K562 (cell line): ENCODE results near the gene ANTKMT. TPM values are rescaled to one million over a fixed set of nuclear protein-coding genes. Genes with fewer than 3 reads are reported as not detected.
A peak's percentile ranks its signal among the peaks of the same experiment; 100 is the strongest.

Experiments
- BRF1 ChIP-seq: IDR thresholded peaks from 3 replicates; pipeline ENCODE4 v1.6.1; 2011; ENCODE audit warnings: borderline replicate concordance, mild to moderate bottlenecking; ENCODE audit not compliant: insufficient read length; ENCODE audit errors: extremely low read depth
- CBFA2T3 ChIP-seq: fragments of 450-650 bp; IDR thresholded peaks from 2 replicates; pipeline ENCODE4 v1.6.1; 2017
- CREB1 ChIP-seq, 2 experiments: sonication (generic) in 1 of 2; formaldehyde crosslinking in 1 of 2; IDR thresholded peaks; 2 replicates each; pipeline versions ENCODE4 v1.6.1 to v1.8.0; 2012 to 2022; ENCODE audit warnings: inconsistent platforms in 1 of 2, mild to moderate bottlenecking in 1 of 2, missing genetic modification reagents in 1 of 2, moderate library complexity in 1 of 2
- ESRRB ChIP-seq: fragments of 250-450 bp; sonication (Bioruptor Pico); IDR thresholded peaks from 2 replicates; pipeline ENCODE4 v1.5.0; 2020; ENCODE audit warnings: mild to moderate bottlenecking, moderate library complexity, borderline replicate concordance
- FOXJ3 ChIP-seq: sonication (generic); formaldehyde crosslinking; IDR thresholded peaks from 2 replicates; pipeline ENCODE4 v1.4.0; 2020; ENCODE audit warnings: mild to moderate bottlenecking, missing genetic modification reagents
- GABPA ChIP-seq: fragments of 200-800 bp; sonication (Bioruptor generic); conservative IDR thresholded peaks from 2 replicates; pipeline ENCODE4 v1.6.1; 2016; ENCODE audit warnings: low read depth, missing genetic modification characterization, missing compliant biosample characterization
- GATAD2B ChIP-seq: fragments of 450-650 bp; IDR thresholded peaks from 2 replicates; pipeline ENCODE4 v1.6.1; 2017; ENCODE audit warnings: mild to moderate bottlenecking, borderline replicate concordance
- HDGF ChIP-seq: fragments of 450-650 bp; IDR thresholded peaks from 2 replicates; pipeline ENCODE4 v1.6.1; 2016
- MTF1 ChIP-seq: fragments of 250-450 bp; sonication (Bioruptor Pico); IDR thresholded peaks from 2 replicates; pipeline ENCODE4 v1.9.0; 2021; ENCODE audit warnings: moderate library complexity, mild to moderate bottlenecking, inconsistent platforms, borderline replicate concordance
- PML ChIP-seq: IDR thresholded peaks from 2 replicates; pipeline ENCODE4 v1.6.1; 2012; ENCODE audit warnings: low read length, inconsistent platforms
- POLR2AphosphoS5 ChIP-seq: IDR thresholded peaks from 2 replicates; pipeline ENCODE4 v1.6.1; 2011; ENCODE audit warnings: mild to moderate bottlenecking, low read depth, low read length, moderate library complexity; ENCODE audit not compliant: control insufficient read depth, insufficient read depth
- RHOXF2B ChIP-seq: fragments of 250-450 bp; sonication (Bioruptor Pico); conservative IDR thresholded peaks from 2 replicates; pipeline ENCODE4 v1.5.1; 2021
- SAFB2 ChIP-seq: fragments of 200-400 bp; formaldehyde crosslinking; IDR thresholded peaks from 2 replicates; pipeline ENCODE4 v1.6.1; 2018; ENCODE audit warnings: borderline replicate concordance, low read length, low read depth, moderate library complexity; ENCODE audit not compliant: severe bottlenecking
- SLC30A9 ChIP-seq: fragments of 250-450 bp; sonication (Bioruptor Pico); IDR thresholded peaks from 2 replicates; pipeline ENCODE4 v1.8.0; 2022; ENCODE audit warnings: mild to moderate bottlenecking, moderate library complexity
- TARDBP ChIP-seq: fragments of 450-650 bp; IDR thresholded peaks from 2 replicates; pipeline ENCODE4 v1.6.1; 2016
- TCF7L2 ChIP-seq: fragments of 150-350 bp; IDR thresholded peaks from 2 replicates; pipeline ENCODE4 v1.6.1; 2016; ENCODE audit warnings: low read depth, mild to moderate bottlenecking, low read length, moderate library complexity
- TEAD2 ChIP-seq: fragments of 450-650 bp; IDR thresholded peaks from 2 replicates; pipeline ENCODE4 v1.6.1; 2016; ENCODE audit warnings: missing genetic modification characterization, control low read depth, missing compliant biosample characterization
- TFAM ChIP-seq: fragments of 250-450 bp; sonication (Bioruptor Pico); conservative IDR thresholded peaks from 2 replicates; pipeline ENCODE4 v1.5.0; 2021; ENCODE audit warnings: mild to moderate bottlenecking, moderate library complexity
- ZNF143 ChIP-seq: sonication (generic); formaldehyde crosslinking; IDR thresholded peaks from 2 replicates; pipeline ENCODE4 v1.9.0; 2022; ENCODE audit warnings: mild to moderate bottlenecking, missing genetic modification reagents
- ZNF232 ChIP-seq: sonication (generic); formaldehyde crosslinking; IDR thresholded peaks from 2 replicates; pipeline ENCODE4 v1.8.0; 2022; ENCODE audit warnings: mild to moderate bottlenecking, missing genetic modification reagents
- polyA plus RNA-seq, 8 experiments: library from polyadenylated mRNA; depleted of rRNA in 4 of 8; stranded (reverse) in 5 of 8; unstranded in 3 of 8; fragments of >200 nt; fragmentation: Nextera tagmentation in 2 of 8; fragmentation: Illumina TruSeq in 1 of 8; extraction: Ambion mirVana in 2 of 8; extraction: Trizol in 1 of 8; gene quantifications; 2 replicates each; pipeline versions ENCODE4 v1.2.1 to v1.2.3, GENCODE V29; 2011 to 2014; ENCODE audit warnings: inconsistent platforms in 1 of 8, missing spikeins in 1 of 8
- total RNA-seq, 7 experiments: library from RNA; depleted of rRNA in 6 of 7; stranded (reverse); fragments of >200 nt in 6 of 7; fragmentation: Illumina TruSeq in 2 of 7; extraction: Trizol in 2 of 7; gene quantifications; 2 replicates each; pipeline versions ENCODE4 v1.2.1 to v1.2.3, GENCODE V29; 2011 to 2021; ENCODE audit warnings: low replicate concordance in 1 of 7
- TF ChIP-seq, protein P1 (sequence below), 2 experiments: fragments of 450-650 bp; IDR thresholded peaks; 2 replicates each; pipeline ENCODE4 v1.6.1; 2016; ENCODE audit warnings: mild to moderate bottlenecking in 2 of 2, borderline replicate concordance in 1 of 2, low read depth in 1 of 2, moderate library complexity in 1 of 2

The ANTKMT gene
- total and polyA plus RNA-seq, 9 of the 15 experiments (the other 6 are each of a cell fraction or from before 2014, with no cell fraction given), result 0.58 to 217 (median 19.1) TPM

DNA sequence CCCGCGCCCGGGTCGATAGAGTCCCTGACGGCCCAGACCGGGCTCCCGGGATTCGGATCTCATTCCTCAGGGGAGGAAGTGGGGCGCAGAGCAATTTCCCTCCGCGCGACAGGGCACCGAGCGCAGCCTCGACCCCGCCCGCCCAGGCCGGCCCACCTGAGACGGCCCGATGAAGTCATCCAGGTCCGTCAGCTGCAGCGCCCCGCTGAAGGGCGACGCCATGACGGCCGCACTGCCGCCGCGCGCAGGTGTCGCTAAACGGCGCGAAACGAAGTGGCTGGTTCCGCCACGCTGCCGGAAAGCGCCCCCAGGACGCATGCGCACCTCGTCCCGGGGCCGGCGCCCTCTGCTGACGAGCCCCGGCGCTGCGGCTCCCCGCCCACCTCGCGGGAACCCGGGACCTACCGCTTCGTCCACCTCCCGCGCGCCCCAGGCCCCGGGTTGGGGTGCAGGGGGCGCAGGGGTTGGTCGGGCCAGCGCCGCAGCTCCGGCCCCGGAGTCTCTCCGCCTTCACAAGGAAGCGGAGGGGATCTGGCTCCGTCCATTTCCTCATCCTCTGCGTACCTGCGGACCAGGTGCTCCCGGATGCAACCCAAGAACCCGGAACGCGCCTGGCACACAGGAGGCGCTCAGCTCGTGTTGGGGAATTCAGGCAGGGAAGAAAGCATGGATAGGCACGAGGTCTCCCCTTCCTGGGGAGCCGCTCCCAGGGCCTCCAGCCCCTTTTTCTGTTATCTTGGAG, 20.0 kb downstream of the ANTKMT start, which contains the start of gene CIAO3 (continued):
- TF ChIP-seq, protein P1, sequence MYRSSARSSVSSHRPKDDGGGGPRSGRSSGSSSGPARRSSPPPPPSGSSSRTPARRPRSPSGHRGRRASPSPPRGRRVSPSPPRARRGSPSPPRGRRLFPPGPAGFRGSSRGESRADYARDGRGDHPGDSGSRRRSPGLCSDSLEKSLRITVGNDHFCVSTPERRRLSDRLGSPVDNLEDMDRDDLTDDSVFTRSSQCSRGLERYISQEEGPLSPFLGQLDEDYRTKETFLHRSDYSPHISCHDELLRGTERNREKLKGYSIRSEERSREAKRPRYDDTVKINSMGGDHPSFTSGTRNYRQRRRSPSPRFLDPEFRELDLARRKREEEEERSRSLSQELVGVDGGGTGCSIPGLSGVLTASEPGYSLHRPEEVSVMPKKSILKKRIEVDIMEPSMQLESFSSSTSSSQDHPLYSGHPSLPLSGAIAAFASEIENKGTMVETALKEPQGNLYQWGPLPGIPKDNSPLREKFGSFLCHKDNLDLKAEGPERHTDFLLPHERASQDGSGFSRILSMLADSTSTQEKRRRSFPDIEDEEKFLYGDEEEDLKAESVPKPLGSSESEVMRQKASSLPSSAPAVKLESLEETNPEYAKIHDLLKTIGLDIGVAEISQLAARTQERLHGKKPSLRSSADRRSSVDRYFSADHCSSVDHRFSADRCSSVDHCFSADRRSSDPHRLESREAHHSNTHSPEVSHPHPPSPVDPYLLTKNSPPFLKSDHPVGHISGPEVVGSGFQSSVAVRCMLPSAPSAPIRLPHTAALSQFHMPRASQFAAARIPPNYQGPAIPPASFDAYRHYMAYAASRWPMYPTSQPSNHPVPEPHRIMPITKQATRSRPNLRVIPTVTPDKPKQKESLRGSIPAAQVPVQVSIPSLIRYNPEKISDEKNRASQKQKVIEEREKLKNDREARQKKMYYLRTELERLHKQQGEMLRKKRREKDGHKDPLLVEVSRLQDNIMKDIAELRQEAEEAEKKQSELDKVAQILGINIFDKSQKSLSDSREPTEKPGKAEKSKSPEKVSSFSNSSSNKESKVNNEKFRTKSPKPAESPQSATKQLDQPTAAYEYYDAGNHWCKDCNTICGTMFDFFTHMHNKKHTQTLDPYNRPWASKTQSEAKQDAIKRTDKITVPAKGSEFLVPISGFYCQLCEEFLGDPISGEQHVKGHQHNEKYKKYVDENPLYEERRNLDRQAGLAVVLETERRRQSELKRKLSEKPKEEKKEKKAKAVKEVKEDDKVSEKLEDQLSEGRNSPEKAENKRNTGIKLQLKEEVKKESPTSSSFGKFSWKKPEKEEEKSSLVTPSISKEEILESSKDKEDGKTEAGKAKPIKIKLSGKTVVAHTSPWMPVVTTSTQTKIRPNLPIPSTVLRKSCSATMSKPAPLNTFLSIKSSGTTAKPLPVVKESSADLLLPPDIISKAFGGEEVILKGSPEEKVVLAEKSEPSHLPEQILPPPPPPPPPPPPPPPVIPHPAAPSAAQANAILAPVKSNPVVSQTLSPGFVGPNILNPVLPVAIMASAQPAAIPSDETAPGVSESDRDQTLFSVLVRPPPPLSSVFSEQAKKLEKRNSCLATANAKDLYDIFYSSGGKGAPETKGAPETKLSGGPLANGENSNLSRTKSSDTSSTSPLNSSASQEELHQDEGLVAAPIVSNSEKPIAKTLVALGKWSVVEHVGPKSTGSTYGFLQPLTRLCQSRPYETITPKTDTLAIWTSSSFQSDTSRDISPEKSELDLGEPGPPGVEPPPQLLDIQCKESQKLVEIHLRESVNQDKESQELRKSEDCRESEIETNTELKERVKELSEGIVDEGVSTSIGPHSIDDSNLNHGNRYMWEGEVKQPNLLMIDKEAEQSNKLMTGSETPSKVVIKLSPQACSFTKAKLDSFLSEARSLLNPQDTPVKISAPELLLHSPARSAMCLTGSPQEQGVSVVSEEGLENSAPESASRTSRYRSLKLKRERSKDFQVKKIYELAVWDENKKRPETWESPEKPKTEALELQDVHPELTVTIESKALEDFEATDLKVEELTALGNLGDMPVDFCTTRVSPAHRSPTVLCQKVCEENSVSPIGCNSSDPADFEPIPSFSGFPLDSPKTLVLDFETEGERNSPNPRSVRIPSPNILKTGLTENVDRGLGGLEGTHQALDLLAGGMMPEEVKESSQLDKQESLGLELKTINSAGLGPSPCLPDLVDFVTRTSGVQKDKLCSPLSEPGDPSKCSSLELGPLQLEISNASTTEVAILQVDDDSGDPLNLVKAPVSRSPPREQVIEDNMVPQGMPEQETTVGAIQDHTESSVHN (IDR thresholded peaks at IDR 0.05; ENCODE audit: borderline replicate concordance in 1 of 2, low read depth in 1 of 2), result no peak
- TF ChIP-seq ZNF232 (CRISPR knock-in tag) (no peak), FOXJ3 (no peak), ESRRB (CRISPR knock-in tag) (no peak), CBFA2T3 (no peak), TEAD2 (tag) (no peak), POLR2AphosphoS5 (peak; percentile 61), CREB1 (IDR thresholded peaks at IDR 0.05) (peak; percentile 97), CREB1 (CRISPR knock-in tag; IDR thresholded peaks at IDR 0.05) (peak; percentile 96), SLC30A9 (no peak), PML (no peak), SAFB2 (no peak), TCF7L2 (0 out of 2 replicates have a peak, but pooled peaks have one; percentile 11), ZNF143 (CRISPR knock-in tag) (peak; percentile 56), HDGF (no peak), GATAD2B (peak; percentile 94), TARDBP (peak; percentile 57; the same call in 1 of the 2 replicates), MTF1 (CRISPR knock-in tag) (no peak), BRF1 (no peak), TFAM (CRISPR knock-in tag) (no peak), GABPA (peak; percentile 58; the same call in 1 of the 2 replicates), RHOXF2B (CRISPR knock-in tag) (no peak)
